Measurements from ENCODE around the gene RIPPLY3. TPM values are rescaled to one million over a fixed set of nuclear protein-coding genes. Genes with fewer than 3 reads are reported as not detected.

RIPPLY3 gene
- total RNA-seq, 1 experiment from 2014 or later = not detected

DNA sequence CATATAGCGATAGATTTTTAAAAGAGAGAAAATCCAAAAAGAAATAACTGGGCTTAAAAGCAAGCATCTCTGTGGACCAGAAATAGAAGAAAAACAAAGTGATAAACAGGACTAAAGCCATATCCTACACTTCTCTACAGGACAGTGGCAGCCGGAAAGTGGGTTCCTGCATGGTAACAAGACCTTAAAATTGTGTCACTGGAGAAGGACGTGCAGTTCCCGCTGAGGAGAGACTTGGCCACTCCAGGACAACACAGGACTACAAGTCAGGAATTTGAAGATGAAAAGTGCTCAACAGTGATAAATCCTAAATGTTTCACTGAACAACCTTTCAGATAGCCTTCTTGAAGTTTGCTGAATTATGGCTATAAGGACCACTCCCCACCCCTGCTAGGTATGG, 38.1 kb upstream of the RIPPLY3 start:
- POLR2A ChIA-PET = no interaction called here
- Histone ChIP-seq H2AFZ (ENCODE audit: low read depth, low read length, poor library complexity, severe bottlenecking) (no peak overlapping the region), H3K36me3 (ENCODE audit: control insufficient read depth in 1 of 2, insufficient read depth in 2 of 2, low read length in 2 of 2) (peaks cover 0 to 3% of the 10 kb centered on the region in 2 experiments; a peak in 1 of 4 replicates), H3K79me2 (ENCODE audit: insufficient read depth, low read length) (peaks cover 16% of the 10 kb centered on the region), H3K9me2 (ENCODE audit: insufficient read depth) (no peaks in the 10 kb centered on the region), H3K4me2 (ENCODE audit: low read length) (no peak overlapping the region), H3K9ac (ENCODE audit: low read length) (no peak overlapping the region), H3K27ac (ENCODE audit: low read depth, low read length) (no peak overlapping the region), H3K4me1 (ENCODE audit: control insufficient read depth in 1 of 2, insufficient read depth in 2 of 2, low read length in 2 of 2) (peaks cover 11 to 18% of the 10 kb centered on the region in 2 experiments), H4K20me1 (ENCODE audit: insufficient read depth) (no peaks in the 10 kb centered on the region), H3K27me3 (ENCODE audit: insufficient read depth, low read length) (no peaks in the 10 kb centered on the region), H3K9me3 (ENCODE audit: control insufficient read depth in 1 of 2, insufficient read depth in 1 of 2, low read depth in 1 of 2, low read length in 2 of 2) (no peaks in the 10 kb centered on the region), H3K4me3 (replicated peaks in 1 of 2; ENCODE audit: low read depth in 1 of 2, low read length in 2 of 2) (no peak overlapping the region)
- DNase-seq (ENCODE audit: low read depth, low spot score) (no peak), ATAC-seq (no peak)
- no peak for TF ChIP-seq ELF1 (IDR thresholded peaks at IDR 0.05; ENCODE audit: borderline replicate concordance, low read depth)
- no peak for TF ChIP-seq POLR2AphosphoS5 (IDR thresholded peaks at IDR 0.05; ENCODE audit: low read depth, low read length)
- no peak for TF ChIP-seq POLR2A (IDR thresholded peaks at IDR 0.05; ENCODE audit: borderline replicate concordance, extremely low read depth, insufficient read depth, insufficient read length)
- TF ChIP-seq SIN3A (IDR thresholded peaks at IDR 0.05; ENCODE audit: low read depth) = no peak
- TF ChIP-seq RAD21 (IDR thresholded peaks at IDR 0.05; ENCODE audit: low read depth) = no peak
- no peak for TF ChIP-seq YY1 (IDR thresholded peaks at IDR 0.05; ENCODE audit: extremely low read depth, insufficient replicate concordance, low read depth, low read length)
- TF ChIP-seq SRF (IDR thresholded peaks at IDR 0.05; ENCODE audit: low read depth) = no peak
- TF ChIP-seq TCF7L2 (IDR thresholded peaks at IDR 0.05; ENCODE audit: borderline replicate concordance, extremely low read depth, insufficient read depth, insufficient read length) = no peak
- no peak for TF ChIP-seq EZH2phosphoT487 (IDR thresholded peaks at IDR 0.05; ENCODE audit: borderline replicate concordance)
- intact Hi-C loops (cut with micrococcal nuclease) = no loop called here
- BruUV-seq (replicated peaks) = no TSS peak
- RAD21 ChIA-PET (ENCODE audit: low non-redundant PET in 1 of 2, low total read pairs in 2 of 2, uncharacterized antibody in 2 of 2, unreplicated experiment in 2 of 2) = no interaction called here
- CTCF ChIA-PET = interaction anchor here (4.2 kb wide), 1 partner anchor 9 kb away, joined by 21 read pairs; no protein-coding TSS in a partner anchor

DNA sequence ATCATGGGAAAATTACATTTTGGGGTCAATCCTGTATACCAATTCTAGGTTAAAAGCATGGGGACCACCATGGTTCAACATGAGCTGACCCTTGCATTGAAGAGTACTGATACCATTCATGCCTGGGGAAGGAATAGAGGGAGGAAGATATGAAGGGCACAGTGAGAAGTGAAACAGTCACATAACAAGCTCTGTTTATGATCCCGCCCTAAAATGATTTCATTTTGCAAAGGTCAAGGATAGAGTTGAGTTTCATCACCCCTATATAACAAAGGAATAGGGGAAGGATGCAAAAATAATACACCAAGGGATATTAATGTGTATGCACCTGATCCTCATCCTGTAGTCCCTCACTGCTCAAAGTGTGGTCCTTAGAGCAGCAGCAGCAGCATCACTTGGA, 37.5 kb upstream of the RIPPLY3 start:
- ChIA-PET POLR2A (no interaction called here), RAD21 (ENCODE audit: low non-redundant PET in 1 of 2, low total read pairs in 2 of 2, uncharacterized antibody in 2 of 2, unreplicated experiment in 2 of 2) (no interaction called here), CTCF (interaction anchor here (0.9 to 4.2 kb wide), 2 partner anchors 8 to 338 kb away, joined by 3 to 21 read pairs; no protein-coding TSS in a partner anchor)
- TF ChIP-seq SIN3A (IDR thresholded peaks at IDR 0.05; ENCODE audit: low read depth) (no peak), EZH2 (IDR thresholded peaks at IDR 0.05) (no peak), YY1 (IDR thresholded peaks at IDR 0.05; ENCODE audit: extremely low read depth, insufficient replicate concordance, low read depth, low read length) (no peak), CBX3 (IDR thresholded peaks at IDR 0.05; ENCODE audit: low read depth) (no peak), EGR1 (IDR thresholded peaks at IDR 0.05; ENCODE audit: low read depth) (no peak)
- TF ChIP-seq, protein P1, sequence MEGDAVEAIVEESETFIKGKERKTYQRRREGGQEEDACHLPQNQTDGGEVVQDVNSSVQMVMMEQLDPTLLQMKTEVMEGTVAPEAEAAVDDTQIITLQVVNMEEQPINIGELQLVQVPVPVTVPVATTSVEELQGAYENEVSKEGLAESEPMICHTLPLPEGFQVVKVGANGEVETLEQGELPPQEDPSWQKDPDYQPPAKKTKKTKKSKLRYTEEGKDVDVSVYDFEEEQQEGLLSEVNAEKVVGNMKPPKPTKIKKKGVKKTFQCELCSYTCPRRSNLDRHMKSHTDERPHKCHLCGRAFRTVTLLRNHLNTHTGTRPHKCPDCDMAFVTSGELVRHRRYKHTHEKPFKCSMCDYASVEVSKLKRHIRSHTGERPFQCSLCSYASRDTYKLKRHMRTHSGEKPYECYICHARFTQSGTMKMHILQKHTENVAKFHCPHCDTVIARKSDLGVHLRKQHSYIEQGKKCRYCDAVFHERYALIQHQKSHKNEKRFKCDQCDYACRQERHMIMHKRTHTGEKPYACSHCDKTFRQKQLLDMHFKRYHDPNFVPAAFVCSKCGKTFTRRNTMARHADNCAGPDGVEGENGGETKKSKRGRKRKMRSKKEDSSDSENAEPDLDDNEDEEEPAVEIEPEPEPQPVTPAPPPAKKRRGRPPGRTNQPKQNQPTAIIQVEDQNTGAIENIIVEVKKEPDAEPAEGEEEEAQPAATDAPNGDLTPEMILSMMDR (IDR thresholded peaks at IDR 0.05 in 2 of 3, conservative IDR thresholded peaks at IDR 0.05 in 1 of 3; ENCODE audit: borderline replicate concordance in 1 of 3, insufficient read depth in 1 of 3, low read depth in 2 of 3, low read length in 2 of 3) = no peak
- TF ChIP-seq, protein P2, sequence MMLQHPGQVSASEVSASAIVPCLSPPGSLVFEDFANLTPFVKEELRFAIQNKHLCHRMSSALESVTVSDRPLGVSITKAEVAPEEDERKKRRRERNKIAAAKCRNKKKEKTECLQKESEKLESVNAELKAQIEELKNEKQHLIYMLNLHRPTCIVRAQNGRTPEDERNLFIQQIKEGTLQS (IDR thresholded peaks at IDR 0.05) = no peak
- Histone ChIP-seq H3K27me3 (ENCODE audit: insufficient read depth, low read length) (no peaks in the 10 kb centered on the region), H3K27ac (ENCODE audit: low read depth, low read length) (no peak overlapping the region), H2AFZ (ENCODE audit: low read depth, low read length, poor library complexity, severe bottlenecking) (no peak overlapping the region), H3K4me2 (ENCODE audit: low read length) (no peak overlapping the region), H4K20me1 (ENCODE audit: insufficient read depth) (no peaks in the 10 kb centered on the region), H3K4me1 (ENCODE audit: control insufficient read depth in 1 of 2, insufficient read depth in 2 of 2, low read length in 2 of 2) (peaks cover 11 to 18% of the 10 kb centered on the region in 2 experiments), H3K79me2 (ENCODE audit: insufficient read depth, low read length) (peaks cover 16% of the 10 kb centered on the region), H3K36me3 (ENCODE audit: control insufficient read depth in 1 of 2, insufficient read depth in 2 of 2, low read length in 2 of 2) (peaks cover 0 to 3% of the 10 kb centered on the region in 2 experiments; a peak in 1 of 4 replicates), H3K9me3 (ENCODE audit: control insufficient read depth in 1 of 2, insufficient read depth in 1 of 2, low read depth in 1 of 2, low read length in 2 of 2) (no peaks in the 10 kb centered on the region), H3K9ac (ENCODE audit: low read length) (no peak overlapping the region), H3K9me2 (ENCODE audit: insufficient read depth) (no peaks in the 10 kb centered on the region), H3K4me3 (replicated peaks in 1 of 2; ENCODE audit: low read depth in 1 of 2, low read length in 2 of 2) (no peak overlapping the region)
- DNase-seq (ENCODE audit: low read depth, low spot score) (no peak), ATAC-seq (no peak)
- intact Hi-C loops (cut with micrococcal nuclease) = no loop called here
- BruUV-seq (replicated peaks) = no TSS peak

All from HCT116 (cell line).